COR-L47 (cell line): ENCODE results near the gene TRAIP.

Source experiments
- DNase-seq: peaks from one replicate; lab custom pipeline; 2025; lab: John Stamatoyannopoulos, UW

The TRAIP gene

DNA sequence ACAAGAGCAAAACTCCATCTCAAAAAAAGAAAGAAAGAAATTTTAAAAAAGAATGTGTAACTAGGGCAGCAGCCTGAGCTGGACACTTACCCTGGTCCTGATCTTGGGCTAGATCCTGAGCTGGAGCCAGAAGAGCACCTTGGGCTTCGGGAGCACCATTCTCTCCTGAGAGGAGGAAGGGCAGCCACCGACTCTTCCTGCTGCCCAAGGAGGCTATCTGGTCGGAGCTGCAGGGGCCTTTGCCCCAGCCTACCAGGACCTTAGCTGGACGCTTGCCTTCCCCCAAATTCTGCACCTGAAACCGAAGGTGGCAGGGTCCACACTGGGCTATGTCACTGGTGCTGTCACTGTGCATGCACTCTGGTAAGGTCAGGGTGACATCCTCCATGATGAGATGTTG lies 20.2 kb upstream of the TRAIP start:
- DNase-seq, result no peak

DNA sequence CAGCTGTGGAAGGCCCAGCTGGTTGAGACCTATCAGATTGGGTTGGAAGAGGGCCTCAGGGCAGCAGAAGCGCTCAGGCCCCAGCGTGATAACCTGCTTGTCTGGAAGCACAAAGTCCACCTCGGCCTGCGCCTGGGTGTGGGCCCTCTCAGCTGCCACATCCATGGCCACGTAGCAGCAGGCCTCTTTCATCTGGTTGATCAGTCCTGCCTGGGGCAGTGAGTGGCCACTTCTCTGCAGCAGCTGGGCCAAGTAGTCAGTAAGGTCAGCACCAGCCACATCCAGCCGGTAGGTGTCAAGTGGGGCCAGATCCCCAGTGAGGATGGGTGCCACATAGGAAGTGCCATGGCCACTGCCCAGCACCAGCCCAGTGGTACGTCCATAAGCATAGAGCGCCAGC lies 17.3 kb upstream of the TRAIP start:
- no peak for DNase-seq

DNA sequence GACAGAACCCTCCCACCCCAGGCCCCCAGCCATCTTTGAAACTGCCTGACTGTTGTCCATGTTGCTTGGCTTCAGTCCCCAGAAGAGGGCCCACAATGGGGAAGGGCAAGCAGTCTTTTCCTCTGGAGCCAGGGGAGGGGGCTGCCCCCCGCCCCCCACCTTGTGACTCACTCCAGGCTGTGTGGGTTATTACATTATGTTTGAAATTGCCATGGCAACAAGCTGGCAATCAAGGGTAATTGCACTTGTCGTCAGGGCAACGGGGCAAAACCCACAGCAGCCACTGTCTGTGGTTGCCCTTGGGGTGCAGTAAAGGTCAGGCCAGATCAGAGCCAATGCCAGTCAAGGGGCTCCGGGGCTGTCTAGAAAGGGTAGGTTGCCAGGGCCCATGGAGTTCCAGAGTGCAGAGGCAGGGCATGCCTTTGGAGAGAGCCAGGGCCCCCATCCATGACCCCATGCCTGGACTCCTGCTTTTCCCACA lies 16.5 kb upstream of the TRAIP start:
- DNase-seq, result no peak

DNA sequence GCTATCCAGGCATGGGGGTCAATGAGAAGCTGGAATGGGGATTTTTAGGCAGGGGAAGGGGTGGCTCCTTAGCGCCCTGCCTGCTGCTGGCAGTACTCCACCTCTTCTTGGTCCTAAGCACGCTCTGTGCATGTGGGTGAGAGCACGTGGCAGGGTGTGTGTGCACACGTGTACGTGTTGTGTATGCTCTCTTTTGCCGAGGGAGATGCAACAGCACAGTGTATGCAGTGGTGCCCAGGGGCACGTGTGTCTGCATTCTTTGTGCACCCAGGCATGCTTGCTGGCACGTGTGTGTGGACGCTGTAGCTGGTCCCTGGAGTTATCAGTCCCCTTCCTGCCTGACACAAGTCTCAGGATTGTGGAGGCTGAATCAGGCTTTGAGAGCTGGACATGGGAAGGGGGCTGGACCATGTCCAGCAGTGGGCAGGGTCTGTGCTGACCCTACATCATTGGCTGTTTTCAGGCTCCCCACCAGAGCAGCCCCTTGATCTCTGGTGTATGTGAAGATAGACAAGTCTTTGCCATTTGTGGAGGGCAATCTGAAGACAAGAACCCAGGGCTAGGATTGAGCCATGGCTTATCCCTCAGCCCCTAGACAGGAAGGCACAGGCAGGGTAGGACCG lies 15.3 kb upstream of the TRAIP start:
- no peak for DNase-seq

DNA sequence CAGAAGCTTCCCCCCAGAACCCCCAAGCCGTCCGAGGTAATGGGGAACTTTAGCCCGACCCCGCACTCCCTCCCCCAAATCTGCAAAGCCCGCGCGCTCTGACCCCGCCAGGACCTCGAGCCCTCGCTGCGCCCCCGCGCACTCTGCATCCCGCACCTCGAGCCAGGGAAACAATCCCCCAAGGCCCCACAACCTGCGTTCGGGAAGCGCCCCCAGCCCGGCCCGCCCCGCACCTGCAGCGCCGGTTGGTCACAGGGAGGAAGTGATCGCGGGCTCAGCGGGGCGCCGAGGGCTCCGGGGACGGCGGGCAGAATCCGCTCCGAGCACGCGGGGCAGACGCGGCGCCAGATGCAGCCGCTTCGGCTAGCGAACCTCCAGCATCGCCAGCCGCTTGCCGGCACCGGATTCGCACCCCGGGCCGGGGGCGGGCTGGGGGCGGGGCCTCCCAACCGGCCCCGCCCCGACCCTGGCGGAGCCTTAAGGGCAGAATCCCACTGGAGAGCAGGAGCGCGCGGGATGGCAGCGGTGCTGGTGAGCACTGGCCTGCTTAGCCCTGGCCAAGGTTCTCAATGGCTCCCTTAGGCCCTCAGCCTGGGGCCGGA lies 13.3 kb upstream of the TRAIP start, which contains the start of gene CAMKV:
TSS of gene CAMKV (minus strand) at position 382 of the 602 bp plus-strand sequence. CDS start 7,518 bp downstream, outside the sequence.
- DNase-seq, result no peak

DNA sequence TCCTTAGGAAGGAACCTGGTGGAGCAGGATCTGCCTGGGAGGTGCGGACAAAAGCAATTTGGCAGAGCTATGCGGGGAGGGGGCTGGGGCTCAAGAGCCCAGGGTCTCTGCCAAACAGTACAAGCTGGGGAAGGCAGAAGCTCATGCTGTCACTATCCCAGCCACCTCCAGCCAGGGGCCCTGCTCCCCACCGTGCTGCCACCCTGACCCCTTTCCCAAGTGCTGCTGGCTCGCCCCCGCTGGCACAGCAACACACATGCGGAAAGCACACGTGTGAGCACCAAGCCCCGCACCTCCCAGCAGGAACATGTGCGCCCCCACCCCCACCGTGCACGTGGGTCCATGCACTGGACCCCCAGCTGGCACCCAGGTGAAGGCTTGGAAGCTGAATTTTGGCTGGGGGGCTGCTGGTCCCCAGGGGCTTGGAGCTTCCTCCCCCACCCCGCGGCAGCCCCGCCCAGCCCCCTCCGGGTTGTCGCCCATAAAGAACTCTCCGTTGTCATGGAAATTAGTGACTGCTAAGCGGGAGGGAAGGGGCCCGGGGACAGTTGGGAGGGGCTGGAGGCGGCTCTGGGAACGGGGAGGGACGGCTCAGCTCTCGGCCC lies 12.6 kb upstream of the TRAIP start:
- no peak for DNase-seq

DNA sequence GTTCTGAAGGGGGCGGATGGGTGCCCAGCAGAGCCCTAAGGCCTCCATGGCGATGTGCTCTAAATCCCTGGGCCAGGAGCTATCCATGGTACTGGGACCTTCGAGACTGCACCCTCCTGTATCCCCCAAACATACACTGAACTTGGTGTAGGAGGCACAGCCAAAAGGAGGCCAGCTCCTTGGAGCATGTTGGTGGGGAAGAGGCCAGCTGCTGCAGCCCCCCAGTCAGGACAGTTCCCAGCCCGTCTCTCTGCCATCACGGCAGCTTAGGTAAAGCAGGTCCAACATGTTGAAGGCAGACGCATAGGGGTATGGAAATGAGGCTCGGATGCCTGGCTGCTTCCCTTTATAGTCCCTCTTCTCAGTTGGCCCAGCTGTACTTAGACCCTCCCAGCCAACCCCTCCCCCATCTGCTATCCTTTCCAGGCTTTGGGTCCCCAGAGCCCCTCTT lies 11.5 kb upstream of the TRAIP start:
- DNase-seq, result no peak

DNA sequence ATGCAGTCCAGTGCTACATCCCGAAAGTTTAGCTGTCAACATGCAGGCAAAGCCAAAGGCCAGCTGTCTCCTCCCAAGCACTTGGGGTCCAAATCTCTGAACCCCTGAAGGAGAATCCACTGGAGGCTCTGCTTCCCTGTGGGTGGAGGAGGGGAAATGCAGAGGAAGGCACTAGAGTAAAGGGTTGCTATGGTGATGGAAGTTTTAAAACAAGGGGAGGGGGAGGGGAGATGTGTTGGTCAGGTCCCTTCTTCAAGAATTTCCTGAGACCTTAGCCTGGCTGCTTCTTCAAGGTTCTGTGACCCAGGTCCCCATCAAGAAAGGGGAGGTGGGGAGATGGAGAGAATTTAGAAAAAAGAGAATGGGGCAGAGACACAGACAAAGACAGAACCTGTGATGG lies 11.0 kb upstream of the TRAIP start:
- DNase-seq, result no peak

DNA sequence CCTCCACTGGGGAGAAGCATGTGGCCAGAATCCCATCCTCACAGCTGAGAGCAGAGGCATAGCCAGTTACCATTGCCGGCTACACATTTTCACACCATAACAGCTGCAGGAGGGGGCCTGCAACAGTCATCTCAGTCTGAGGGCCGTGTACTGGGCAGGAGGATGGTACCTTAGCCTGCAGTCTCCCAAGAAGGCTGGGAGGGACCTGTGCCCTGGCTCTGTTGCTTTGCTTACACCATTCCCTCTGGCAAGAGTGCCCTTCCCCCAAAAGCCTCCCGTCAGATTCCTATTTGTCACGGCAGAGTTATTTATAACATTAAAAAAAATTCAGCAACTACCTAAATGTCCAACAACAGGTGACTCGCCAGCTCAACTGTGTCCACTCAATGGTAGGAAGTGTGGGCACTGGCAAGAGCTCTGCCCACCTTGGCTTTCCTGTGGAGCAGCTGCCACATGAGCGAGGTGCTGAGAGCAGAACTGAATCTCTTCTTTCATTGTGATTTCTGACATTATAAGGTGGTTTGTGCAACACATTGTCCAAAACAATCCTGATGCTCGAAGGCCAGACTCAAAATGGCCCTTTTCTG lies 8.9 kb upstream of the TRAIP start:
- DNase-seq, result no peak

DNA sequence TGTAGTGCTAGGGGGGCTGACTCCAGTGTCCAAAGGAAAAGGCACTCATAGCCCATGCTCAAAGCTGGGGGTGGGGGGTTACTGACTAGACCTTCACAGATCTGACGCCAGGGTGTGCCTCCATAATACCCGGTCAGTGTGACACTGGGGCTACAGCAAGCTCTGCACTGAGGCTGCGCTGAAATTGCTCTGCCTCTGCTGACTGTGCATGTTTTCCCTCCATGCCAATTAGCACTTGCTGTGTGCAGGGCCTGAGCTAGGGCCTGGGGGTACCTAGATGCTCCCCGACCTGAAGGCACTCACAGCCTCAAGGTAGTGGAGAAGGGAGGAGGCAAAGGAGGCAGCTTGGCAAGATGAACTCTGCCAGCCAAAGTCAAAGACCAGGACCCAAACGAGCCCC lies 8.1 kb upstream of the TRAIP start:
- no peak for DNase-seq

DNA sequence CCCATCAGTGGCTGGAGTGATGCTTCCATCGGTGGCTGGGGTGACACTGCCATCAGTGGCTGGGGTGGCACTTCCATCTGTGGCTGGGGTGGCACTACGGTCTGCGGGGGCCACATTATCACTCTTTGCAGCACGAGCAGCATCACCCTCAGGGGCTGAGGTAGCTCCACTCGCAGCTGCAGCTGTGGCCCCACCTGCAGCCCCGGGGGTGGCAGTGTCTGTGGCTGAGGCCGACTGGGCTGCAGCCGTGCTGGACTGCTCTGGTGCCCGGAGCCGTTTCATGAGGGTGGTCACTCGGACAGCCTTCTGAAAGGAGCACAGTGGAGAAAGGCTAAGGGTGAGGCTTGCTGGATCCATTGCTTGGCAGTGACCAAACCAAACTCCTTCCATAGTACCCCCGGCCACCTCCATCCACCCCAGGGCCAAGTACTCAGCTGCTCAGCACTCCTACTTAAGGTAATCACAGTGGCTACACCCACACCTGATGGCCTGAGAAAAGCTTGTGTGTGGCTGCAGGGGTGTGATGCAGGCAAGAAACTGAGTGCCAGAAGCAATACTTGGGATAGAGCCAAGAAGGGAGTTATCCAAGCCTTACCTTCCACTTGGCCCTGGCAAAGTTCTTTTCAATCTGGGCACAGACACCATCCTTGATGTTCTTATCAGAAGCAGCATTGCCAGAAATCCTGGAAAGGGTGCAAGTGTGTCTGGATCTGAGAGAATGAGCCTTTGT lies 3.4 kb upstream of the TRAIP start:
- no peak for DNase-seq

DNA sequence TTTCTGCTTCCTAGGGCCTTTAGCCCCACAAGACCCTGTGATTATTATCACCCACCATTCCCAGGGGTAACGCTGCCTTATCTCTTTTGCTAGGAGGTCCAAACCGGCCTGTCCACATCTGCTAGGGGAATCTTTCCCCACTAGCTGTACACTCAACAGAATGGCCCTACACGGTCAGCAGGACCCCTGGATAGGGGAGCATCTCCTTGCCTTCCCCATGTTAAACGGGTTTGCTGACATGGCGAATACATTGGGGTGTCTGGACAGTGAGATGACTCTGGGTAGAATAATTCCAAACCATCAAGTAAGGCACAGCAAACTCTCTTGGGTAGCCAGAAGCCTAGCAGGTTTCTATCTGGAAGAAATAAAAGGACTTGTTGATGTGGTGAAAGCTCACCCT lies 702 bp downstream of the TRAIP start:
- DNase-seq, result no peak

DNA sequence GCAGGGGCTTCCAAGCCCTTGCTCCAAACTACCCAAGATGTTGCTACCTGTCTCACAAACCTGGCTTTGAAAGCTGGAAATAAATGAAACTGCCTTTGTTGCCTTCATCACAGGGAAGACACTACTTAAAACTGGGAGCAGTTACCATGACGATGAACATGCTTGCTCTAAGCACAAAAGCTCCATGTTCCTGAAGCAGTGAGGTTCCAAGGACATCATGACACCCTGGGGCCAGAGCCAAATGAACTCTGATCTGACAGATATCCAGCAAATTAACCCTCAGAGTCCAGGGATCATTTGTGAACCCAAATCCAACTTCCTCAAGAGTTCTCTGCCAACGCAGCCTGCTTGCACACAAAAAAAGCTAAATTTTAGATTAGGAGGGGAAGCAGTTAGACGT lies 10.7 kb downstream of the TRAIP start:
- no peak for DNase-seq

DNA sequence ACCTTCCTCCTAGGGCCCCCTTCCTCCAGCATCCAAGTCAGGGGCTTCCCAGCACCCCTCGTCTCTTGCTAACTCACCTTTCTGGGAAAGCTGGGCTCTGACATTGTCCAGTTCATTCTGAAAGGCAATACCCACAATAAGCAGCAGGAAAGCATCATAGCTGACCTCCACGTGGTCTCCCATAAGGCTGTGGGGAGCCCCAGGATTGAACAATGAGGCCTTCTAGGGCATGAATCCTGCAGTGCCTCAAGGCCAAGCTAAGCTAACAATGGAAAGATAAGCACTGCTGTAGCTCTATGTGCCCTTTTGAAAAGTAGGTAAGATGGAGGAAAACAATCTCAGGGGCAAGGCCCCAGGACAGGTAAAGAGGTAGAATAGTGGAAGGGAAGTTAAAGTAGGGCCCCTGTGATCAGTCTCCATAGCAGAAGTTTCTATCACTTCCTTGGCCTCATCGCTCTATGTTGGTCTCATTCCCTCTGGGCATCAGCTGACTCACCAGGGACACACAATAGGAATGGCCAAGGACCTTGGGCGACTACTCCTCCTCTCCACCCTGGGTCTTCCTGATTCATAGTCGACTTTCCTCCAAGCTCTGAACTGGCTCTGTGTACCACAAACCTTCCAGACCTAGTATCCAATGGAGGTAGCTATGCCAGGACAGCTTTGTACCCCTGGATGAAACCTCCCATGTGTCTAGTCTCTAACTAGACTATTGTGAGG lies 11.7 kb downstream of the TRAIP start:
- no peak for DNase-seq

DNA sequence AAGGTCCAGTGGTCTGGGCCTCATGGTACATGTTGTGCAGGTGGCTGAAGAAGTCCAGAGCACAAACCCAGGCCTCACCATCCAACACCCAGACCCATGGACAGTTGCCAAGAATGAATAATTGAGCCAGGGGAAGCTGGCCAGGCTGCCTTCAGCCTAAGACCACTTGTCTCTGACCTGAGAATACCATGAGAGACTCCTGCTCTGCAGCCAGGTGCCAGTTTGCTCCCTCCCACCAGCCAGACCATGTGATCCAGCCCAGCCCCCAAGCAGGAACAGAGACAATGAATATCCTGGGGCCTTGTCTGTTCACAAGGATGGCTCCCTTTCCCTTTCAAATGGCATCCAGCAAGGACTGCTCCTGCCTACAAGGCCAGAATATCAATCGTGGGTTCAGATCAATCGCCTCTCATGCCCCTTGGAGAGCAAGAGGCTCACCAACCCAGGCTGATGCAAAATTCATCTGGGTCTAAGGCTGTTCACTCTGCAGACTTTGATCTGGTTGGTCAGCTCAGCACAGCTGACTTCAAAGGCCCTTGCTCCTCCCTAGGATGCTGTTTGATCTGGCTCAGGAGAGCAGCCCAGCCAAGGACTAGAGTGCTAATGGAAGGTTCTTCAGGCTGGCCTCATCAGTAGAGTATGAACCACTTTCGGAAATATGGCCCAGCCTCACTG lies 13.4 kb downstream of the TRAIP start:
- DNase-seq, result no peak

DNA sequence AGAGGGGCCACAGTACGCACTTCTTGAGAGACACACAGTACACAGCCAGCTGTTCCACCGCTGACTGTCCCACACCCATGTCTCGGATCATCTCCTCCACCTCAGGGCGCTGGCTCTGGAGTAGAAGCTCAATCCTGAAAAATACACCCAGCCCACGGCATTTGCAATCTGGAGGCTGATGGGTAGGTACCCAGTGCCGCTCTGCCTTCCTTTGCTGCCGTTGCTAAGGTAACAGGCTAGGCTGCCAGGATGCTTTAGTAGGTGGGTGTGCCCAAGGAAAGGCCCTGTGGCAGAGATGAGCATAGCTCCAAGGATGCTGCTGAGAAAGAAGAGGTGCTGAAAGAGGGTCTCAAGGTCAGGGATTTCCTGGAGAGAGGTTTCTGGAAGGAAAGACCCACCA lies 14.6 kb downstream of the TRAIP start:
- no peak for DNase-seq

DNA sequence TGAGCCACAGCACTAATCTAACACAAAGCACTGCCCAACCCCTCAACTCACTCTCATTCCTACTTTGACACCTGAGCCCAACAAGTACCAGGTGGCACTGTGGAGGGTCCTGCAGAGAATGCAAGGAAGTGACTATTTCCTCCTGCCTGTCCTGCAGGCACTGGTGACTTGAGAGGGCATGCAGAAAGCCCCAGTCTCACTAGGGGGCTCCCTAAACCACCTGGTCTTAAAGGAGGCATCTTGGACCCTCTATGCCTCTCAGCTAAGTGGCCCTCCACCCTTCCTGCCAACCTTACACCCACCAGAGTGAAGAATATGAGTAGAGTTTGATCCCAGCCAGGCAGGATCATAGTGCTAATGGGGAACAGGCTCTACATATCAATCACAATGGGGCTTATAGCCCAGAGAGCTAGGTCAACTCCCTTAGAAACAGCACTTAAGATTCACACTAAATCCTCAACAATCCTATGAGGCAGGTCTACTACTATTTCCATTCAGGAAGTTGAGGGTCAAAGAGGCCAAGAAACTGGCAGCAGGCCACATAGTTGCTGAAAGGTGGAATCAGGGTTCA lies 15.2 kb downstream of the TRAIP start:
- DNase-seq, result no peak

DNA sequence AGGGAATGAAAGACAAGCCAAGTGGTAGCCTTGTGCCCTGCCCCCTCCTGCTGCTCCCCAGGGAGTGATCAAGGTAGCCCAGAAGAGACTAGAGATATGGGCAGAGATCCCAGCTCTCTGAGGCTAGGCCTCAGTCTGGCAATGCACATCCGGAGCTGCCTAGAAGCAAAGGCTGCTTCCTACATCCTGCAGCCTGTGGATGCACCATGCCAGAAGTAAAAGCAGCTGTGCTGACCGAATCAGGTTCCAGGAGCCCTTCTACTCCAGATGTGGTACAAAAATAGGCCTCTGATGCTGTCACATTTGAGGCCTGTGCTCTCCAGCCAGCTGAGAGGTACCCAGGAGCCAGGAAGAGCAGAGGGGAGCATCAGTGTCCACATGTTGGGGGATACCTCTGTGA lies 16.0 kb downstream of the TRAIP start:
- DNase-seq, result no peak

DNA sequence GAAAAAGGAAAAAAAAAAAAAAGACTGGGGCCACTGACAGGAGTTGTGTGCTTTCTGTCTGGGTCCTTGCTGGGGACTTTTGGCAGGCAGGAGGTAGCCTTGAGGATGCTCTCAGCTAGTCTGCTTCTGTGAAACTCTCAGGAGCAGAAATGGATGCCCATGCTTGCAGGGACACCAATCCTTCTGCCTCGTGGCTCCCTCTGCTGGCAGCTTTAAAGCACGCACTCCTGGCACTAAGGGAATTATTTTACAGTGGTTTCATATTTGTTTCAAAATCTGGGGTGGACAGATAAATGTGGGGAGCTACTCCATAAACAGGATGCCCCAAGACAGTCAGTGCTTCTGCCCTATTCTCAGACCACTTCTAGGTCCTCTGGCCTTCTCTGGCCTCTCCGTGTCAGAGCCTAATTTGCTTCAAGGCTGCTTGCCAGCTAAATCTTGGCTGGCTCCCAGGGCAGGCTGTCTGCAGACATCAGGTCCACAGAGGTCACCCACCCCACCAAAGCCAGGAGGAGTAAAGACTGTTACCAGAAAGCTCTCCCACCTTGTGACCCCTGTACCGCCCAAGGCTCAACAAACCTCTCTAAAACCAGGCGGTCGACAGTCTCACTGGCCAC lies 17.1 kb downstream of the TRAIP start:
- peak; percentile 26 for DNase-seq

DNA sequence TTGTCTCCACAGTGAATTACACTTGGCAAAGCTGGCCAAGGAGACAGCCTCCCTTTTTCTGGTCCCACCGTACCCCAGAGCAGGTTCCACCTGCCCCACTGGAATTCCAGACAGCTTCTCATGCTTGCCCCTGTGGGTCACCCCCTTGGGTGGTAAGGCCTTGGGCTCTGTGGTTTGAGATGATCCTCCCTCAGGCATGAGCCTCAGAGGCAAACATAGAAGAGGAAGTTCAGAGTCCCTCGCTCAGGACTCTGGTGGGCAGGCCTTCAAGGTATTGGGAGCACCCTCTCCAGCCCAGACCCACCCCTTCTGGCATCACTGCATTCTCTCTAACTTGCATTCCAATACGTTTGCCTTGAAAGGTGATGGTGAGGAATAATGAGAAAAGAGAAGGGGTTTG lies 25.0 kb downstream of the TRAIP start:
- DNase-seq, result no peak
